Panc1 (cell line): ENCODE measurements around the gene TTC39B. TPM values are rescaled to one million over a fixed set of nuclear protein-coding genes. Genes with fewer than 3 reads are reported as not detected.

Source experiments
- ATAC-seq: fragments of 200-7000 bp; cut with Tn5 transposase; 2 replicates; pipeline ENCODE4 v1.9.1; 2020; ENCODE audit warnings: mild to moderate bottlenecking, moderate library complexity
- BruUV-seq: library from RNA; stranded (reverse); fragments of 400-500 nt; replicated peaks from 2 replicates; lab custom pipeline; 2021; lab: Mats Ljungman, UMichigan
- CTCF ChIA-PET: fragments of 300-600 bp; sonication (Branson Sonifier 250); formaldehyde crosslinking; loops from one replicate; lab custom pipeline; 2022; ENCODE audit warnings: antibody characterized with exemption; lab: Charles Lee
- POLR2A ChIA-PET: fragments of 300-600 bp; sonication (Branson Sonifier 250); formaldehyde crosslinking; loops from one replicate; lab custom pipeline; 2022; ENCODE audit warnings: antibody characterized with exemption; lab: Charles Lee
- DNase-seq: peaks from one replicate; pipeline ENCODE4 v3.0.0-alpha.2; 2010; ENCODE audit warnings: low read depth, low spot score
- H3K27ac ChIP-seq: 2 replicates; pipeline ENCODE4 v1.5.1; 2011; ENCODE audit warnings: mild to moderate bottlenecking, low read length, inconsistent platforms
- H3K27me3 ChIP-seq: fragments of 200-500 bp; sonication (Bioruptor generic); 2 replicates; pipeline ENCODE4 v1.6.0; 2014; ENCODE audit warnings: low read length, inconsistent platforms; ENCODE audit not compliant: control insufficient read depth, insufficient read depth
- H3K36me3 ChIP-seq: fragments of 200-500 bp; sonication (Bioruptor generic); 2 replicates; pipeline ENCODE4 v1.5.1; 2014; ENCODE audit warnings: inconsistent platforms, mild to moderate bottlenecking, low read length, moderate library complexity; ENCODE audit not compliant: control insufficient read depth, insufficient read depth
- H3K4me1 ChIP-seq: 2 replicates; pipeline ENCODE4 v1.5.1; 2011; ENCODE audit warnings: inconsistent platforms, mild to moderate bottlenecking, low read length, moderate library complexity; ENCODE audit not compliant: control insufficient read depth, insufficient read depth
- H3K4me3 ChIP-seq, 2 experiments: 2 replicates each; pipeline ENCODE4 v1.5.1; 2011 to 2012; ENCODE audit warnings: low read depth in 2 of 2, low read length in 2 of 2, mild to moderate bottlenecking in 2 of 2, inconsistent platforms in 1 of 2, moderate library complexity in 1 of 2
- H3K9me3 ChIP-seq: fragments of 200-500 bp; sonication (Bioruptor generic); 2 replicates; pipeline ENCODE4 v1.5.1; 2014; ENCODE audit warnings: low read depth, mild to moderate bottlenecking, inconsistent platforms, low read length, moderate library complexity; ENCODE audit not compliant: control insufficient read depth, insufficient read depth
- CTCF ChIP-seq: fragments of 450-650 bp; IDR thresholded peaks from 2 replicates; pipeline ENCODE4 v1.5.1; 2017; ENCODE audit warnings: mild to moderate bottlenecking
- POLR2AphosphoS5 ChIP-seq: IDR thresholded peaks from 2 replicates; pipeline ENCODE4 v1.6.1; 2012; ENCODE audit warnings: mild to moderate bottlenecking, low read depth, low read length, moderate library complexity
- REST ChIP-seq, 2 experiments: IDR thresholded peaks; 2 replicates each; pipeline ENCODE4 v1.6.1; 2011 to 2012; ENCODE audit warnings: low read depth in 2 of 2, control low read depth in 1 of 2, low read length in 1 of 2, mild to moderate bottlenecking in 1 of 2, moderate library complexity in 1 of 2; ENCODE audit not compliant: insufficient read depth in 1 of 2
- SIN3A ChIP-seq: IDR thresholded peaks from 2 replicates; pipeline ENCODE4 v1.6.1; 2012; ENCODE audit warnings: low read depth, mild to moderate bottlenecking, low read length, moderate library complexity, borderline replicate concordance; ENCODE audit not compliant: insufficient read depth
- TCF7L2 ChIP-seq: IDR thresholded peaks from 2 replicates; pipeline ENCODE4 v1.6.1; 2011; ENCODE audit warnings: mild to moderate bottlenecking, low read depth, low read length, inconsistent platforms
- in situ Hi-C: cut with HindIII; loops from 2 replicates; pipeline ENCODE4 v1.10.0; 2016; ENCODE audit warnings: low sequenced_read_pairs, low pct_unique_long_range_greater_than_20kb
- intact Hi-C: fragments of 100-400 bp; cut with micrococcal nuclease; formaldehyde crosslinking; loops from one replicate; pipeline ENCODE4 v1.10.0; 2022; ENCODE audit not compliant: unreplicated experiment
- total RNA-seq: library from RNA; stranded (reverse); gene quantifications from one replicate; pipeline ENCODE4 v1.2.1, GENCODE V29; 2021; ENCODE audit not compliant: unreplicated experiment

TTC39B gene
- total RNA-seq, 1 experiment from 2014 or later, result 1.6 TPM

GRCh38 chr9:15248621-15249020, 58.4 kb downstream of the TTC39B start:
- intact Hi-C loops, result no loop called here
- no peak overlapping the region for H3K27ac ChIP-seq
- in situ Hi-C loops, result no loop called here
- no TSS peak for BruUV-seq
- ChIA-PET POLR2A (no interaction called here), CTCF (no interaction called here)
- H3K36me3 ChIP-seq, result no peaks in the 10 kb centered on the region
- H3K27me3 ChIP-seq, result no peaks in the 10 kb centered on the region
- no peak for ATAC-seq
- no peaks in the 10 kb centered on the region for H3K9me3 ChIP-seq
- TF ChIP-seq POLR2AphosphoS5, result no peak
- no peak for TF ChIP-seq TCF7L2
- no peak for TF ChIP-seq SIN3A
- no peak for TF ChIP-seq REST (IDR thresholded peaks at IDR 0.05; ENCODE audit: insufficient read depth in 1 of 2, low read depth in 2 of 2, low read length in 1 of 2)
- no peak for TF ChIP-seq CTCF
- no peaks in the 10 kb centered on the region for H3K4me1 ChIP-seq
- no peak overlapping the region for H3K4me3 ChIP-seq
- DNase-seq, result no peak

GRCh38 chr9:15248081-15248480, 58.9 kb downstream of the TTC39B start:
- H3K9me3 ChIP-seq, result no peaks in the 10 kb centered on the region
- no peak for ATAC-seq
- no peaks in the 10 kb centered on the region for H3K27me3 ChIP-seq
- H3K4me1 ChIP-seq, result no peaks in the 10 kb centered on the region
- H3K4me3 ChIP-seq, result no peak overlapping the region
- POLR2A ChIA-PET, result no interaction called here
- intact Hi-C loops, result no loop called here
- in situ Hi-C loops, result no loop called here
- DNase-seq, result no peak
- no TSS peak for BruUV-seq
- no peaks in the 10 kb centered on the region for H3K36me3 ChIP-seq
- H3K27ac ChIP-seq, result no peak overlapping the region
- TF ChIP-seq SIN3A (no peak), POLR2AphosphoS5 (no peak), TCF7L2 (no peak), REST (IDR thresholded peaks at IDR 0.05; ENCODE audit: insufficient read depth in 1 of 2, low read depth in 2 of 2, low read length in 1 of 2) (no peak), CTCF (no peak)
- CTCF ChIA-PET, result no interaction called here
